SK-N-SH treated with all-trans-retinoic acid at 6 μM for 48 hours (cell line): ENCODE measurements around the gene MED6.
A peak's percentile ranks its signal among the peaks of the same experiment; 100 is the strongest.

Experiments
- ATAC-seq: fragments of 200-7000 bp; cut with Tn5 transposase; 3 replicates; pipeline ENCODE4 v1.9.1; 2020; ENCODE audit warnings: mild to moderate bottlenecking, moderate library complexity
- ARNTL ChIP-seq: fragments of 450-650 bp; formaldehyde crosslinking; IDR thresholded peaks from 2 replicates; pipeline ENCODE4 v1.5.0; 2020; ENCODE audit warnings: low read depth, mild to moderate bottlenecking, moderate library complexity, borderline replicate concordance
- BACH2 ChIP-seq: fragments of 250-450 bp; sonication (Bioruptor Pico); IDR thresholded peaks from 2 replicates; pipeline ENCODE4 v1.9.0; 2021; ENCODE audit warnings: mild to moderate bottlenecking, borderline replicate concordance
- CSDC2 ChIP-seq: fragments of 250-450 bp; sonication (Bioruptor Pico); IDR thresholded peaks from 2 replicates; pipeline ENCODE4 v1.5.0; 2020; ENCODE audit warnings: mild to moderate bottlenecking, moderate library complexity
- ESRRG ChIP-seq: fragments of 250-450 bp; sonication (Bioruptor Pico); IDR thresholded peaks from 2 replicates; pipeline ENCODE4 v1.6.1; 2021; ENCODE audit warnings: mild to moderate bottlenecking
- GLIS3 ChIP-seq: fragments of 250-450 bp; sonication (Bioruptor Pico); IDR thresholded peaks from 2 replicates; pipeline ENCODE4 v1.5.0; 2020; ENCODE audit warnings: mild to moderate bottlenecking, moderate library complexity
- ISL1 ChIP-seq: fragments of 250-450 bp; sonication (Bioruptor Pico); IDR thresholded peaks from 2 replicates; pipeline ENCODE4 v2.1.2; 2022; ENCODE audit warnings: mild to moderate bottlenecking, moderate library complexity
- OSR1 ChIP-seq: fragments of 250-450 bp; sonication (Bioruptor Pico); IDR thresholded peaks from 2 replicates; pipeline ENCODE4 v1.8.0; 2022; ENCODE audit warnings: moderate library complexity, mild to moderate bottlenecking, inconsistent platforms
- PPARA ChIP-seq: fragments of 250-450 bp; sonication (Bioruptor Pico); IDR thresholded peaks from 2 replicates; pipeline ENCODE4 v1.5.0; 2020; ENCODE audit warnings: mild to moderate bottlenecking, borderline replicate concordance
- RARB ChIP-seq: fragments of 250-450 bp; sonication (Bioruptor Pico); IDR thresholded peaks from 2 replicates; pipeline ENCODE4 v1.8.0; 2021; ENCODE audit warnings: mild to moderate bottlenecking, moderate library complexity
- SNAI2 ChIP-seq: fragments of 250-450 bp; sonication (Bioruptor Pico); IDR thresholded peaks from 2 replicates; pipeline ENCODE4 v1.5.0; 2020; ENCODE audit warnings: mild to moderate bottlenecking, moderate library complexity
- TCF4 ChIP-seq: fragments of 250-450 bp; sonication (Bioruptor Pico); IDR thresholded peaks from 2 replicates; pipeline ENCODE4 v1.8.0; 2021; ENCODE audit warnings: mild to moderate bottlenecking, moderate library complexity, borderline replicate concordance
- TOX ChIP-seq: fragments of 250-450 bp; sonication (Bioruptor Pico); IDR thresholded peaks from 2 replicates; pipeline ENCODE4 v1.8.0; 2021; ENCODE audit warnings: mild to moderate bottlenecking, moderate library complexity, borderline replicate concordance
- ZC3H10 ChIP-seq: fragments of 250-450 bp; sonication (Bioruptor Pico); IDR thresholded peaks from 2 replicates; pipeline ENCODE4 v1.5.1; 2021; ENCODE audit warnings: mild to moderate bottlenecking, moderate library complexity
- ZFP3 ChIP-seq: fragments of 250-450 bp; sonication (Bioruptor Pico); IDR thresholded peaks from 2 replicates; pipeline ENCODE4 v1.5.0; 2020; ENCODE audit warnings: mild to moderate bottlenecking, moderate library complexity
- ZFP30 ChIP-seq: fragments of 450-650 bp; formaldehyde crosslinking; IDR thresholded peaks from 2 replicates; pipeline ENCODE4 v1.5.0; 2022; ENCODE audit warnings: mild to moderate bottlenecking, moderate library complexity
- ZNF565 ChIP-seq: fragments of 450-650 bp; formaldehyde crosslinking; conservative IDR thresholded peaks from 2 replicates; pipeline ENCODE4 v1.5.0; 2020; ENCODE audit warnings: low read depth, mild to moderate bottlenecking, moderate library complexity
- ZNF70 ChIP-seq: fragments of 450-650 bp; formaldehyde crosslinking; IDR thresholded peaks from 2 replicates; pipeline ENCODE4 v1.5.0; 2020; ENCODE audit warnings: mild to moderate bottlenecking, moderate library complexity
- ZNF8 ChIP-seq: fragments of 450-650 bp; formaldehyde crosslinking; IDR thresholded peaks from 2 replicates; pipeline ENCODE4 v1.5.0; 2020; ENCODE audit warnings: mild to moderate bottlenecking, moderate library complexity
- TF ChIP-seq, protein P1 (sequence below): fragments of 250-450 bp; sonication (Bioruptor Pico); IDR thresholded peaks from 2 replicates; pipeline ENCODE4 v1.8.0; 2020; ENCODE audit warnings: mild to moderate bottlenecking, moderate library complexity, borderline replicate concordance
- TF ChIP-seq, protein P2 (sequence below): fragments of 250-450 bp; sonication (Bioruptor Pico); IDR thresholded peaks from 2 replicates; pipeline ENCODE4 v1.5.0; 2020; ENCODE audit warnings: mild to moderate bottlenecking, moderate library complexity
- TF ChIP-seq, protein P3 (sequence below): fragments of 250-450 bp; sonication (Bioruptor Pico); IDR thresholded peaks from 2 replicates; pipeline ENCODE4 v1.8.0; 2021; ENCODE audit warnings: low read depth, mild to moderate bottlenecking, moderate library complexity, borderline replicate concordance
- TF ChIP-seq, protein P4 (sequence below): fragments of 250-450 bp; sonication (Bioruptor Pico); IDR thresholded peaks from 2 replicates; pipeline ENCODE4 v1.5.1; 2021; ENCODE audit warnings: mild to moderate bottlenecking, moderate library complexity
- TF ChIP-seq, protein P5 (sequence below): fragments of 250-450 bp; sonication (Bioruptor Pico); IDR thresholded peaks from 2 replicates; pipeline ENCODE4 v1.5.1; 2020; ENCODE audit warnings: low read depth, mild to moderate bottlenecking, moderate library complexity

MED6 gene

DNA sequence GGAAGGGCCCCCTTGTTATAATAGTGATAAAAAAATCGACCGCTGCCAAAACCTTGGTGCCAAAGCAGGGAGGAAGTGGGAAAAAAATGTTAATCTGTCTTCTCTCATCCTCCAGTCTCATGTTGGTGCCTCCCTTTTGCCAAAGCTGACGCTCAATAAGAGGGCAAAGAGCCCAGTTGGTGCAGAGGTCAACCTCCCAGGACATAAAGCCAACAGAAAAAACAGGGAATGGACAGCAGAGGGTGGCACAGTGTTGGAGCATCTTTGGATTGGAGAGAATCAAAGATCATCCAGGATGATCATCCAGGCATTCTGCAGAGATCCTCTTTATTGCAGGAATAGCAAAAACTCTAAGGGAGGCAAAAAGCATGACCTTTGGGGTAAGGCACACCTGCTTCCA, 31.5 kb upstream of the MED6 start:
- TF ChIP-seq ZNF8 (no peak), ZNF565 (no peak), RARB (CRISPR knock-in tag) (no peak), TCF4 (CRISPR knock-in tag) (no peak), CSDC2 (CRISPR knock-in tag) (no peak), PPARA (no peak), ESRRG (CRISPR knock-in tag) (no peak), BACH2 (CRISPR knock-in tag) (no peak), ZC3H10 (CRISPR knock-in tag) (no peak), OSR1 (CRISPR knock-in tag) (no peak), TOX (no peak), ZFP3 (CRISPR knock-in tag) (no peak), ZNF70 (no peak), GLIS3 (no peak), ARNTL (CRISPR knock-in tag) (no peak), SNAI2 (no peak)
- TF ChIP-seq, protein P1, sequence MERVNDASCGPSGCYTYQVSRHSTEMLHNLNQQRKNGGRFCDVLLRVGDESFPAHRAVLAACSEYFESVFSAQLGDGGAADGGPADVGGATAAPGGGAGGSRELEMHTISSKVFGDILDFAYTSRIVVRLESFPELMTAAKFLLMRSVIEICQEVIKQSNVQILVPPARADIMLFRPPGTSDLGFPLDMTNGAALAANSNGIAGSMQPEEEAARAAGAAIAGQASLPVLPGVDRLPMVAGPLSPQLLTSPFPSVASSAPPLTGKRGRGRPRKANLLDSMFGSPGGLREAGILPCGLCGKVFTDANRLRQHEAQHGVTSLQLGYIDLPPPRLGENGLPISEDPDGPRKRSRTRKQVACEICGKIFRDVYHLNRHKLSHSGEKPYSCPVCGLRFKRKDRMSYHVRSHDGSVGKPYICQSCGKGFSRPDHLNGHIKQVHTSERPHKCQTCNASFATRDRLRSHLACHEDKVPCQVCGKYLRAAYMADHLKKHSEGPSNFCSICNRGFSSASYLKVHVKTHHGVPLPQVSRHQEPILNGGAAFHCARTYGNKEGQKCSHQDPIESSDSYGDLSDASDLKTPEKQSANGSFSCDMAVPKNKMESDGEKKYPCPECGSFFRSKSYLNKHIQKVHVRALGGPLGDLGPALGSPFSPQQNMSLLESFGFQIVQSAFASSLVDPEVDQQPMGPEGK (CRISPR knock-in tag): no peak
- TF ChIP-seq, protein P2, sequence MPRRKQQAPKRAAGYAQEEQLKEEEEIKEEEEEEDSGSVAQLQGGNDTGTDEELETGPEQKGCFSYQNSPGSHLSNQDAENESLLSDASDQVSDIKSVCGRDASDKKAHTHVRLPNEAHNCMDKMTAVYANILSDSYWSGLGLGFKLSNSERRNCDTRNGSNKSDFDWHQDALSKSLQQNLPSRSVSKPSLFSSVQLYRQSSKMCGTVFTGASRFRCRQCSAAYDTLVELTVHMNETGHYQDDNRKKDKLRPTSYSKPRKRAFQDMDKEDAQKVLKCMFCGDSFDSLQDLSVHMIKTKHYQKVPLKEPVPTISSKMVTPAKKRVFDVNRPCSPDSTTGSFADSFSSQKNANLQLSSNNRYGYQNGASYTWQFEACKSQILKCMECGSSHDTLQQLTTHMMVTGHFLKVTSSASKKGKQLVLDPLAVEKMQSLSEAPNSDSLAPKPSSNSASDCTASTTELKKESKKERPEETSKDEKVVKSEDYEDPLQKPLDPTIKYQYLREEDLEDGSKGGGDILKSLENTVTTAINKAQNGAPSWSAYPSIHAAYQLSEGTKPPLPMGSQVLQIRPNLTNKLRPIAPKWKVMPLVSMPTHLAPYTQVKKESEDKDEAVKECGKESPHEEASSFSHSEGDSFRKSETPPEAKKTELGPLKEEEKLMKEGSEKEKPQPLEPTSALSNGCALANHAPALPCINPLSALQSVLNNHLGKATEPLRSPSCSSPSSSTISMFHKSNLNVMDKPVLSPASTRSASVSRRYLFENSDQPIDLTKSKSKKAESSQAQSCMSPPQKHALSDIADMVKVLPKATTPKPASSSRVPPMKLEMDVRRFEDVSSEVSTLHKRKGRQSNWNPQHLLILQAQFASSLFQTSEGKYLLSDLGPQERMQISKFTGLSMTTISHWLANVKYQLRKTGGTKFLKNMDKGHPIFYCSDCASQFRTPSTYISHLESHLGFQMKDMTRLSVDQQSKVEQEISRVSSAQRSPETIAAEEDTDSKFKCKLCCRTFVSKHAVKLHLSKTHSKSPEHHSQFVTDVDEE (CRISPR knock-in tag): no peak
- TF ChIP-seq, protein P3, sequence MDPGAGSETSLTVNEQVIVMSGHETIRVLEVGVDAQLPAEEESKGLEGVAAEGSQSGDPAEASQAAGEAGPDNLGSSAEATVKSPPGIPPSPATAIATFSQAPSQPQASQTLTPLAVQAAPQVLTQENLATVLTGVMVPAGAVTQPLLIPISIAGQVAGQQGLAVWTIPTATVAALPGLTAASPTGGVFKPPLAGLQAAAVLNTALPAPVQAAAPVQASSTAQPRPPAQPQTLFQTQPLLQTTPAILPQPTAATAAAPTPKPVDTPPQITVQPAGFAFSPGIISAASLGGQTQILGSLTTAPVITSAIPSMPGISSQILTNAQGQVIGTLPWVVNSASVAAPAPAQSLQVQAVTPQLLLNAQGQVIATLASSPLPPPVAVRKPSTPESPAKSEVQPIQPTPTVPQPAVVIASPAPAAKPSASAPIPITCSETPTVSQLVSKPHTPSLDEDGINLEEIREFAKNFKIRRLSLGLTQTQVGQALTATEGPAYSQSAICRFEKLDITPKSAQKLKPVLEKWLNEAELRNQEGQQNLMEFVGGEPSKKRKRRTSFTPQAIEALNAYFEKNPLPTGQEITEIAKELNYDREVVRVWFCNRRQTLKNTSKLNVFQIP (CRISPR knock-in tag): no peak
- TF ChIP-seq, protein P4, sequence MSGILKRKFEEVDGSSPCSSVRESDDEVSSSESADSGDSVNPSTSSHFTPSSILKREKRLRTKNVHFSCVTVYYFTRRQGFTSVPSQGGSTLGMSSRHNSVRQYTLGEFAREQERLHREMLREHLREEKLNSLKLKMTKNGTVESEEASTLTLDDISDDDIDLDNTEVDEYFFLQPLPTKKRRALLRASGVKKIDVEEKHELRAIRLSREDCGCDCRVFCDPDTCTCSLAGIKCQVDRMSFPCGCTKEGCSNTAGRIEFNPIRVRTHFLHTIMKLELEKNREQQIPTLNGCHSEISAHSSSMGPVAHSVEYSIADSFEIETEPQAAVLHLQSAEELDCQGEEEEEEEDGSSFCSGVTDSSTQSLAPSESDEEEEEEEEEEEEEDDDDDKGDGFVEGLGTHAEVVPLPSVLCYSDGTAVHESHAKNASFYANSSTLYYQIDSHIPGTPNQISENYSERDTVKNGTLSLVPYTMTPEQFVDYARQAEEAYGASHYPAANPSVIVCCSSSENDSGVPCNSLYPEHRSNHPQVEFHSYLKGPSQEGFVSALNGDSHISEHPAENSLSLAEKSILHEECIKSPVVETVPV: no peak
- no peak for ATAC-seq

DNA sequence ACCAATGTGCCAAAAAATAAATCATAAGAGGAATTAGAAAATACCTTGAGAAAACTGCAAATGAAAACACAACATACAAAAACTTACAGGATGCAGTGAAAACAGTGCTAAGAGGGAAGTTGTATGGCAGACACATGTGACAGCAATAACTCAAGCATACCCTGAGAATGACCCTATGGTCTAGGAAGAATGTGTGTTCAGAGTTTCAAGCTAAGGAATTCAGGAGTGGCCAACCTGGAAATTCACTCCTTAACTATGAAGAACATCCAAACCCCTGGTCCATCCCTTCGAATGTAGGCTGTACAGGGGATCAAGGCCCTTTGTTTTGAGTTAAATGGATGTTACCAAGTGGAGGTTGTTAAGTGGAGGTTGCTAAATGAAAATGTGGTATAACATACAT, 24.5 kb upstream of the MED6 start:
- no peak for TF ChIP-seq ARNTL (CRISPR knock-in tag)
- TF ChIP-seq ZFP3 (CRISPR knock-in tag): no peak
- no peak for TF ChIP-seq TCF4 (CRISPR knock-in tag)
- no peak for TF ChIP-seq ISL1 (CRISPR knock-in tag)
- no peak for TF ChIP-seq SNAI2
- TF ChIP-seq, protein P5, sequence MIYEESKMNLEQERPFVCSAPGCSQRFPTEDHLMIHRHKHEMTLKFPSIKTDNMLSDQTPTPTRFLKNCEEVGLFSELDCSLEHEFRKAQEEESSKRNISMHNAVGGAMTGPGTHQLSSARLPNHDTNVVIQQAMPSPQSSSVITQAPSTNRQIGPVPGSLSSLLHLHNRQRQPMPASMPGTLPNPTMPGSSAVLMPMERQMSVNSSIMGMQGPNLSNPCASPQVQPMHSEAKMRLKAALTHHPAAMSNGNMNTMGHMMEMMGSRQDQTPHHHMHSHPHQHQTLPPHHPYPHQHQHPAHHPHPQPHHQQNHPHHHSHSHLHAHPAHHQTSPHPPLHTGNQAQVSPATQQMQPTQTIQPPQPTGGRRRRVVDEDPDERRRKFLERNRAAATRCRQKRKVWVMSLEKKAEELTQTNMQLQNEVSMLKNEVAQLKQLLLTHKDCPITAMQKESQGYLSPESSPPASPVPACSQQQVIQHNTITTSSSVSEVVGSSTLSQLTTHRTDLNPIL: no peak
- ATAC-seq: no peak

DNA sequence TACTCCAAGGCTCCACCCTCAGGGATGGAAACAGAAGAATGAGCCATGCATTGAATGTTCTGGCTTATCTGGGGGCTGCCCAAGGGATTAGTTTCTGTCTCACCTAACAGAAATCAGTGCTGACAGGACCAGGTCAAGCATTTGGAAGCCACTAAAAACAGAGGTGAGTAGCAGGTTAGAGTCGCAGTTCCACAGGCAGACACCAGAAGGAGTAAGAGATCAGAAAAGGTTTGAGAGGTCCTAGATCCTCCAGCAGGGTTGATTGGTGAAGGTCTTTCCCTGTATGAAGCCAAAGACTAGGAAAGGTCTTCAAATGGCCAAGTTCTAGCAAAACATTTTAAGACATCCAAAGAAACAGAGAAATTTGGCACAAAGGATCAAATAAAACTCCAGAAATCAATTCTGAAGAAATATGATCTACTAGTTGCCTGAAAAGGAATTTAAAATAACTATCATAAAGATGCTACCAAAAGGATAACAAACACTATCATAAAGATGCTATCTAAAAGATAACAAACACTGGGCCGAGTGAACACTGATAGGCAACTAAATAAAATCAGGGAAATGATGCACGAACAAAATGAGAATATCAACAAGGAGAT, 21.8 kb upstream of the MED6 start:
- TF ChIP-seq, protein P1 (CRISPR knock-in tag): no peak
- TF ChIP-seq ARNTL (CRISPR knock-in tag) (no peak), ZFP30 (CRISPR knock-in tag) (no peak), ZNF8 (no peak), SNAI2 (no peak), CSDC2 (CRISPR knock-in tag) (no peak)
- TF ChIP-seq, protein P5: no peak
- TF ChIP-seq, protein P4: no peak
- peak; percentile 85 for ATAC-seq
